GM23248 (cell line): ENCODE results near the gene SPATA31E1.
"Not testable (repeated sequence)": the region's sequence is repeated elsewhere in the genome, so short reads cannot be mapped to it uniquely, and the experiment has no call there.

ENCODE experiments used
- EZH2 ChIP-seq: fragments of 200-600 bp; sonication (generic); IDR thresholded peaks from 2 replicates; pipeline ENCODE4 v1.6.1; 2018; ENCODE audit warnings: antibody characterized with exemption, mild to moderate bottlenecking; ENCODE audit not compliant: insufficient read depth, poor library complexity, severe bottlenecking
- EZH2phosphoT487 ChIP-seq: fragments of 200-600 bp; sonication (generic); IDR thresholded peaks from 2 replicates; pipeline ENCODE4 v1.6.1; 2018; ENCODE audit warnings: antibody characterized with exemption, moderate library complexity, mild to moderate bottlenecking, low read depth; ENCODE audit not compliant: insufficient read depth

GRCh38 chr9:87917662-87918061, 35.0 kb downstream of the SPATA31E1 start, which contains the start of gene SPATA31C1:
- not testable (repeated sequence) for TF ChIP-seq EZH2, EZH2phosphoT487
